Osteocyte (in vitro differentiated cells): ENCODE data around the gene SCAPER. TPM values are rescaled to one million over a fixed set of nuclear protein-coding genes. Genes with fewer than 3 reads are reported as not detected.
"Not testable (repeated sequence)": the region's sequence is repeated elsewhere in the genome, so short reads cannot be mapped to it uniquely, and the experiment has no call there.

ENCODE experiments used
- DNase-seq: peaks from one replicate; pipeline ENCODE4 v3.0.0; 2021; ENCODE audit warnings: mixed read lengths; ENCODE audit not compliant: unreplicated experiment; ENCODE audit errors: extremely low spot score
- H3K27ac Mint-ChIP-seq: one replicate; pipeline ENCODE4 v1.8.0; 2021; ENCODE audit warnings: mild to moderate bottlenecking, mixed read lengths; ENCODE audit not compliant: unreplicated experiment
- H3K27me3 Mint-ChIP-seq: one replicate; pipeline ENCODE4 v1.8.0; 2021; ENCODE audit warnings: mixed read lengths; ENCODE audit not compliant: unreplicated experiment
- H3K36me3 Mint-ChIP-seq: one replicate; pipeline ENCODE4 v1.8.0; 2021; ENCODE audit warnings: mixed read lengths; ENCODE audit not compliant: unreplicated experiment
- H3K4me1 Mint-ChIP-seq: one replicate; pipeline ENCODE4 v1.8.0; 2021; ENCODE audit warnings: mixed read lengths; ENCODE audit not compliant: unreplicated experiment
- H3K4me3 Mint-ChIP-seq: one replicate; pipeline ENCODE4 v1.8.0; 2021; ENCODE audit warnings: mild to moderate bottlenecking, moderate library complexity, mixed read lengths; ENCODE audit not compliant: unreplicated experiment
- H3K9me3 Mint-ChIP-seq: one replicate; pipeline ENCODE4 v1.8.0; 2021; ENCODE audit warnings: mixed read lengths; ENCODE audit not compliant: unreplicated experiment
- microRNA-seq: library from miRNA; unstranded; fragments of <30 nt; microRNA quantifications from one replicate; pipeline ENCODE4 v1.1.0, GENCODE V29; 2020; ENCODE audit not compliant: unreplicated experiment
- total RNA-seq: library from RNA; stranded (reverse); gene quantifications from 2 replicates; pipeline ENCODE4 v1.2.1, GENCODE V29; 2021
- TF ChIP-seq, protein P1 (sequence below): fragments of 200-600 bp; sonication (generic); IDR thresholded peaks from 2 replicates; pipeline ENCODE4 v1.5.0; 2021; ENCODE audit warnings: antibody characterized with exemption, mild to moderate bottlenecking, moderate library complexity

The SCAPER gene
- total RNA-seq, 1 donor from 2014 or later, result 20.0 TPM

DNA sequence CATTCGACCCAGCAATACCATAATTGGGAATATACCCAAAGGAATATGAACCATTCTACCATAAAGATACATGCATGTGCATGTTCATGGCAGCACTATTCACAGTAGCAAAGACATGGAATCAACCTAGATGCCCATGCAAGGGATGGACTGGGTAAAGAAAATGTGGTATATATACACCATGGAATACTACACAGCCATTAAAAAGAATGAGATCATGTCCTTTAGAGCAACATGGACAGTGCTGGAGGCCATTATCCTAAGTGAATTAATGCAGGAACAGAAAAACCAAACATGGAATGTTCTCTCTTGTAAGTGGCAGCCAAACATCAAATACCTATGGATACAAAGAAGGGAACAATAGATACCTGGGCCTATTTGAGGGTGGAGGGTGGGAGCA, 601.2 kb downstream of the SCAPER start:
- no peak for DNase-seq
- Mint-ChIP-seq H3K27ac (no peak overlapping the region), H3K9me3 (peaks cover 3% of the 10 kb centered on the region), H3K4me3 (no peak overlapping the region), H3K36me3 (no peaks in the 10 kb centered on the region), H3K27me3 (no peaks in the 10 kb centered on the region), H3K4me1 (peaks cover 13% of the 10 kb centered on the region)
- TF ChIP-seq, protein P1, sequence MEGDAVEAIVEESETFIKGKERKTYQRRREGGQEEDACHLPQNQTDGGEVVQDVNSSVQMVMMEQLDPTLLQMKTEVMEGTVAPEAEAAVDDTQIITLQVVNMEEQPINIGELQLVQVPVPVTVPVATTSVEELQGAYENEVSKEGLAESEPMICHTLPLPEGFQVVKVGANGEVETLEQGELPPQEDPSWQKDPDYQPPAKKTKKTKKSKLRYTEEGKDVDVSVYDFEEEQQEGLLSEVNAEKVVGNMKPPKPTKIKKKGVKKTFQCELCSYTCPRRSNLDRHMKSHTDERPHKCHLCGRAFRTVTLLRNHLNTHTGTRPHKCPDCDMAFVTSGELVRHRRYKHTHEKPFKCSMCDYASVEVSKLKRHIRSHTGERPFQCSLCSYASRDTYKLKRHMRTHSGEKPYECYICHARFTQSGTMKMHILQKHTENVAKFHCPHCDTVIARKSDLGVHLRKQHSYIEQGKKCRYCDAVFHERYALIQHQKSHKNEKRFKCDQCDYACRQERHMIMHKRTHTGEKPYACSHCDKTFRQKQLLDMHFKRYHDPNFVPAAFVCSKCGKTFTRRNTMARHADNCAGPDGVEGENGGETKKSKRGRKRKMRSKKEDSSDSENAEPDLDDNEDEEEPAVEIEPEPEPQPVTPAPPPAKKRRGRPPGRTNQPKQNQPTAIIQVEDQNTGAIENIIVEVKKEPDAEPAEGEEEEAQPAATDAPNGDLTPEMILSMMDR, result no peak

GRCh38 chr15:76299786-76300185, 605.4 kb downstream of the SCAPER start:
- no peaks in the 10 kb centered on the region for H3K9me3 Mint-ChIP-seq
- H3K36me3 Mint-ChIP-seq, result no peaks in the 10 kb centered on the region
- DNase-seq, result no peak

GRCh38 chr15:76298986-76299385, 606.2 kb downstream of the SCAPER start:
- H3K4me1 Mint-ChIP-seq, result peaks cover 9% of the 10 kb centered on the region

More at GRCh38 chr15:76299786-76300185, 605.4 kb downstream of the SCAPER start:
- H3K4me3 Mint-ChIP-seq, result no peak overlapping the region
- H3K4me1 Mint-ChIP-seq, result peaks cover 9% of the 10 kb centered on the region
- TF ChIP-seq, protein P1, result no peak
- no peak overlapping the region for H3K27ac Mint-ChIP-seq
- no peaks in the 10 kb centered on the region for H3K27me3 Mint-ChIP-seq

DNA sequence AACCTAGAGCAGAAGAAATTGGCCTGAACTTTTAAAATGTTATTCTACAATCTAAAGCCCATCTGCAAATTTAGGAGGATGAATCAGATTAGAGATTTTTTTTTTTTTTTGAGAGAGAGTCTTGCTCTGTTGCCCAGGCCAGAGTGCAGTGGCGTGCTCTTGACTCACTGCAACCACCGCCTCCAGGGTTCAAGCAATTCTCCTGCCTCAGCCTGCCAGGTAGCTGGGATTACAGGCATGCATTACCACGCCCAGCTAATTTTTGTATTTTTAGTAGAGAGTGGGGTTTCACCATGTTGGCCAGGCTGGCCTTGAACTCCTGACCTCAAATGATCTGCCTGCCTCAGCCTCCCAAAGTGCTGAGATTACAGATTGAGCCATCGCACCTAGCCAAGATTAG, 607.2 kb downstream of the SCAPER start:
- peaks cover 16% of the 10 kb centered on the region for H3K4me1 Mint-ChIP-seq
- not testable (repeated sequence) for H3K4me3 Mint-ChIP-seq, H3K9me3 Mint-ChIP-seq, H3K36me3 Mint-ChIP-seq, H3K27ac Mint-ChIP-seq, H3K27me3 Mint-ChIP-seq, DNase-seq

More at GRCh38 chr15:76298986-76299385, 606.2 kb downstream of the SCAPER start:
- Mint-ChIP-seq H3K27me3 (no peaks in the 10 kb centered on the region), H3K4me3 (no peak overlapping the region), H3K36me3 (no peaks in the 10 kb centered on the region), H3K9me3 (no peaks in the 10 kb centered on the region), H3K27ac (no peak overlapping the region)
- no peak for DNase-seq
- TF ChIP-seq, protein P1, result no peak

Small RNAs within 50 kb of the gene (microRNA-seq; reads per million reads assigned to microRNA genes)
- gene MIR3713, result not detected

Other genes with a start within 250 kb of the SCAPER start
- gene RCN2, start 26.4 kb upstream of the SCAPER start, total RNA-seq, result 81.3 and 82.2 TPM in 2 replicates
- gene PSTPIP1, start 89.8 kb upstream of the SCAPER start, total RNA-seq, result not detected in 2 replicates
- 262 and 296 TPM in 2 replicates for gene TSPAN3, start 165.8 kb upstream of the SCAPER start, total RNA-seq